ENCODE results near the gene MOB3B. TPM values are rescaled to one million over a fixed set of nuclear protein-coding genes. Genes with fewer than 3 reads are reported as not detected.
A peak's percentile ranks its signal among the peaks of the same experiment; 100 is the strongest.

The MOB3B gene
- total RNA-seq, 1 donor from 2014 or later = 21.8 TPM

DNA sequence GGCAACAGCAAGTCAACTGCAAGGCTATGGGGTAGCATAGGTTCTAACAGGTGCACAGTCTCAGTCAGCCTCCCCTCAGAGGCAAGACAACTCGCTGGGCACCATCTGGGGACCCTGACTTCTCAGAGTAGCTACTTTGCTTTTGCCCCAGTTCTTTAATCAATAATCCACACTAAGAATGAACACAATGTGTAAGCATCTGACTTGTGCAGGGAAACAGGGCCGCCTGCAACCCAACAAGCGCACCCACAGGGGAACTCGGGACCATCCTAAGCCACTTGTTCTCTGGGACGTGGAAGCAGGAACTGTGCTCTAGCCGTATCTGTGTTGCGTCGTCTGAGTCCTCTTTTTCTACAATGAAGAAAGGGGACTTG is 1.9 kb downstream of the MOB3B start:
- H3K27me3 Mint-ChIP-seq (ENCODE audit: low read depth) = no peaks in the 10 kb centered on the region
- no peak for DNase-seq (ENCODE audit: low read depth, low spot score)
- peaks cover 10% of the 10 kb centered on the region for H3K36me3 Mint-ChIP-seq (ENCODE audit: low read depth)
- peak overlapping the region; percentile 96 for H3K27ac Mint-ChIP-seq (ENCODE audit: unreplicated experiment)
- TF ChIP-seq, protein P1, sequence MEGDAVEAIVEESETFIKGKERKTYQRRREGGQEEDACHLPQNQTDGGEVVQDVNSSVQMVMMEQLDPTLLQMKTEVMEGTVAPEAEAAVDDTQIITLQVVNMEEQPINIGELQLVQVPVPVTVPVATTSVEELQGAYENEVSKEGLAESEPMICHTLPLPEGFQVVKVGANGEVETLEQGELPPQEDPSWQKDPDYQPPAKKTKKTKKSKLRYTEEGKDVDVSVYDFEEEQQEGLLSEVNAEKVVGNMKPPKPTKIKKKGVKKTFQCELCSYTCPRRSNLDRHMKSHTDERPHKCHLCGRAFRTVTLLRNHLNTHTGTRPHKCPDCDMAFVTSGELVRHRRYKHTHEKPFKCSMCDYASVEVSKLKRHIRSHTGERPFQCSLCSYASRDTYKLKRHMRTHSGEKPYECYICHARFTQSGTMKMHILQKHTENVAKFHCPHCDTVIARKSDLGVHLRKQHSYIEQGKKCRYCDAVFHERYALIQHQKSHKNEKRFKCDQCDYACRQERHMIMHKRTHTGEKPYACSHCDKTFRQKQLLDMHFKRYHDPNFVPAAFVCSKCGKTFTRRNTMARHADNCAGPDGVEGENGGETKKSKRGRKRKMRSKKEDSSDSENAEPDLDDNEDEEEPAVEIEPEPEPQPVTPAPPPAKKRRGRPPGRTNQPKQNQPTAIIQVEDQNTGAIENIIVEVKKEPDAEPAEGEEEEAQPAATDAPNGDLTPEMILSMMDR (conservative IDR thresholded peaks at IDR 0.05) = no peak
- peaks cover 50% of the 10 kb centered on the region for H3K4me1 Mint-ChIP-seq
- H3K9me3 Mint-ChIP-seq = no peaks in the 10 kb centered on the region
- peak overlapping the region; percentile 98 for H3K4me3 Mint-ChIP-seq

DNA sequence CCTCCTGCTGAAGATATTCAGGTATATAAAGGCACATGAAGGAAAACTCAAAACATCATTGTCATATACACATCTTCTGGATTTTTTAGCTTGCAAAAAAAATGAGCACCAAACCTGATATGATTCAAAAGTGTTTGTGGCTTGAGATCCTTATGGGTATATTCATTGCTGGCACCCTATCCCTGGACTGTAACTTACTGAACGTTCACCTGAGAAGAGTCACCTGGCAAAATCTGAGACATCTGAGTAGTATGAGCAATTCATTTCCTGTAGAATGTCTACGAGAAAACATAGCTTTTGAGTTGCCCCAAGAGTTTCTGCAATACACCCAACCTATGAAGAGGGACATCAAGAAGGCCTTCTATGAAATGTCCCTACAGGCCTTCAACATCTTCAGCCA is 5.4 kb downstream of the MOB3B start, which contains the start of gene IFNK:
TSS of gene IFNK (plus strand) at position 55 of the 400 bp plus-strand sequence. CDS start at position 102, 47 bp downstream.
- Mint-ChIP-seq H3K36me3 (ENCODE audit: low read depth) (peaks cover 16% of the 10 kb centered on the region), H3K9me3 (no peaks in the 10 kb centered on the region), H3K27me3 (ENCODE audit: low read depth) (no peaks in the 10 kb centered on the region), H3K4me3 (no peak within 1 kb of the TSS), H3K4me1 (peaks cover 28% of the 10 kb centered on the region), H3K27ac (ENCODE audit: unreplicated experiment) (no peak within 1 kb of the TSS)
- TF ChIP-seq, protein P1 (conservative IDR thresholded peaks at IDR 0.05) = no peak
- DNase-seq (ENCODE audit: low read depth, low spot score) = no peak

DNA sequence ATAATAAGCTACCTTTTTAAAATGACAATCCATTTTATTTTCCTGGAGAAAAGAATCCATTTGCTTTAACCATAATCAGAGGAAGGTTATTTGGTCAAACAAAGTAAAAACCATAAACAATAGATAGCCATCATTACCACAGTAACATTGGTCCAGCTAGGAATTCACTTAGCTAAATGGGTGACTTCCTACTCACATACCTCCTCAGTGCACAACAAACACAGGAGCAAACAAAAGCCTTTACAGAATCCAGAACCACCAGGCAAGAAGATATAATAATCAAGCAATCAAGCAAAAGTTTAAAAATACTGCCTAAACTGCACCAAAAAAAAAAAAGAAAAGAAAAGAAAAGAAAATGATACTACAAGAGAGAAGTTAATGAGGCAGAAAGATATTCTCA is 6.5 kb downstream of the MOB3B start:
- TF ChIP-seq, protein P1 (conservative IDR thresholded peaks at IDR 0.05) = no peak
- no peak overlapping the region for H3K4me3 Mint-ChIP-seq
- no peak overlapping the region for H3K27ac Mint-ChIP-seq (ENCODE audit: unreplicated experiment)
- H3K4me1 Mint-ChIP-seq = peaks cover 29% of the 10 kb centered on the region
- H3K27me3 Mint-ChIP-seq (ENCODE audit: low read depth) = no peaks in the 10 kb centered on the region
- H3K36me3 Mint-ChIP-seq (ENCODE audit: low read depth) = peaks cover 17% of the 10 kb centered on the region
- no peak for DNase-seq (ENCODE audit: low read depth, low spot score)
- no peaks in the 10 kb centered on the region for H3K9me3 Mint-ChIP-seq

DNA sequence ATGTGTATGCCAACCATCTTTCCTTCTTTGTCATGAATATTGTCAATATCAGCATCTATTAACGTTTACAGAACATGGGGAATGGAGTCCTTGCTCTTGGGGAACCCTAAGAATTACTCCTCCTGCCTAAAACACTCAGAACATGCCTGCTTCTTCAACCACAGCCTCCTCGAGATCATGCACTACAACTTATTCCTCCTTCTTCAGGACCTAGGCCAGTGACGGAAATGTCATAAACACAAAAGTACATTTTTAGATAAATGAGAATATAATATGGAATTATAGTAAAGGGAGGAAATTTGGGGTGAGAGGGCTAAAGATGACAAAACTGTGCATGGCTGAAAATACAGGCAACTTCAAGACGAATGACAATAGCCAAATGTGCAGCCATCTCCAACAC is 8.6 kb downstream of the MOB3B start:
- DNase-seq (ENCODE audit: low read depth, low spot score) = no peak
- Mint-ChIP-seq H3K27me3 (ENCODE audit: low read depth) (no peaks in the 10 kb centered on the region), H3K36me3 (ENCODE audit: low read depth) (peaks cover 19% of the 10 kb centered on the region), H3K4me3 (no peak overlapping the region), H3K27ac (ENCODE audit: unreplicated experiment) (no peak overlapping the region), H3K9me3 (no peaks in the 10 kb centered on the region), H3K4me1 (peaks cover 14% of the 10 kb centered on the region)
- TF ChIP-seq, protein P1 (conservative IDR thresholded peaks at IDR 0.05) = no peak

DNA sequence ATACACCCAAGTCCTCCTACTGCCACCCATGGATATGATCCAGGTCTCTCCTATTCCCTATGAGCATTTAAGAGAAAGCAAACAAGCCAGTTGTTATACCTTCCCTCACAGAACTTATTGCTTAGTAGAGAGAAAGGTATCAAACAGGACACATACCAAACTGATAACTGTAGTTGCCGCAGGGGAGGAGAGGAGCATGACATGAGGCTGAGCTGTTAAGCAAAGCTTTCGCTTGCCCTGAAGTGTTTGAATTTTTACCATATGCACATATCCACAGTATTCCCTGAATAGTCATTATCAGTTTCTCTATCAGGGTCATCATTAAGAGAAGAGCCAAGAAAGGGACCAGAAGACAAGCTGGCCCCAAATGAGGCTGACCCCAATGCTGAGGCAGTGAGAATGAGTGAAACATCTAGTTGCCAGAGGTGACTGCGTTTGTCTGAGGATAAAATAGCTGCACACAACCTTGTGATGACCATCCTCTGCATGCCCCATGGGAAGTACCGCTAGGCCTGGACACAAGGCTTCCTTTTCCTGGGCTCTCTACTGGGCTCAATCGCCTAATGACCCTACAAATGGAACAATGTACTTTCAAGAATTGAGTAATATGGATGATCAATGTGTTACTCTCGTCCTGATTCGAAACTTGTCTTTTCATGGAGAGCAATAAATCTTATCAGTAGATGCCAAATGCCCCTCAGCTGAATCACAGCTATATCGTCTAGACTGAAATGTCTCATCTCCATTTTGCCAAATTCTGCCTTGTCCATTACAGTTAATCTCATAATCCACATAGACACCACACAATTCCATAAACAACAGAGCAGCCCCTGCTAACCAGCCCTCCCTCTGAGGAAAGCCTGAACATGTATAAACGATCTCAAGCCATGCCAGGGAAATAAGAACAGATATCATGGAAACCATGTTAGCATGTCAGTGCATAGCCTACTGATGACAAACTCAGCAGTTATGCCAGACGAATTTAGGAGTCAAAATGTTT is 9.8 kb downstream of the MOB3B start:
- Mint-ChIP-seq H3K27ac (ENCODE audit: unreplicated experiment) (no peak overlapping the region), H3K9me3 (no peaks in the 10 kb centered on the region), H3K4me3 (no peak overlapping the region), H3K36me3 (ENCODE audit: low read depth) (peaks cover 14% of the 10 kb centered on the region), H3K4me1 (peaks cover 14% of the 10 kb centered on the region), H3K27me3 (ENCODE audit: low read depth) (no peaks in the 10 kb centered on the region)
- TF ChIP-seq, protein P1 (conservative IDR thresholded peaks at IDR 0.05) = no peak
- DNase-seq (ENCODE audit: low read depth, low spot score) = no peak
